Measurements from ENCODE around the gene ZNF343. TPM values are rescaled to one million over a fixed set of nuclear protein-coding genes. Genes with fewer than 3 reads are reported as not detected.

Gene ZNF343
- total and polyA plus RNA-seq, 2 of the 4 experiments (the other 2 are of a cell fraction) = 7.8 to 26.2 TPM

DNA sequence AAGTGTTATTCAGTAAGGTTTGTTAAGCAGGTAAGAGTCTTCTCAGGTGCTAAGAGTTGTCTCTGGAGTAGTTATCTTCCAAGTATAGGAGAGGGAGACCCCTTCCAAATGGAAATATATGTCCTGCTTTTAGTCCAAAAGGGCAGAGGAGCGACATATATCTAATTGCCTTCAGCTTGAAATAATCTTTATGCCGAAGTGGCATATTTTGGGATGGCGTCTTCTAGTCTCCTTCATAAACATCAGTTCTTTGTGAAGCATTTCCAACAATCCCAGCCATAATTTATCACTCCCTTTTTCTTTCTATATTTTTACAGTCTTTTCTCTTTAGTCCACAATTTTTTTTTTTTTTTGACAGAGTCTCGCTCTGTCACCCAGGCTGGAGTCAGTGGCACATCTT, 33.6 kb upstream of the ZNF343 start:
- WGBS, 2 experiments (ENCODE audit: extremely low coverage in 2 of 2, insufficient read length in 1 of 2) = 63% methylated on average over 2 of the region's 4 CpGs; no CpG with 5 or more reads in 1 of the 2 experiments
- H3K79me1 ChIP-seq (ENCODE audit: low read depth in 1 of 2, low read length in 2 of 2) = no peaks in the 10 kb centered on the region
- H3K9ac ChIP-seq (ENCODE audit: low read depth, low read length) = no peak overlapping the region
- H2BK120ac ChIP-seq (ENCODE audit: low read depth, low read length) = no peak overlapping the region
- H3K23ac ChIP-seq (ENCODE audit: low read depth, low read length) = no peak overlapping the region
- TF ChIP-seq MAFK (IDR thresholded peaks at IDR 0.05; ENCODE audit: low read depth, low read length) (no peak), SMC3 (IDR thresholded peaks at IDR 0.05; ENCODE audit: low read depth, low read length) (no peak), CEBPB (IDR thresholded peaks at IDR 0.05; ENCODE audit: low read depth, low read length) (no peak), CHD1 (IDR thresholded peaks at IDR 0.05; ENCODE audit: low read depth, low read length) (no peak), RCOR1 (IDR thresholded peaks at IDR 0.05; ENCODE audit: insufficient replicate concordance, low read length) (no peak), NFE2L2 (IDR thresholded peaks at IDR 0.05; ENCODE audit: low read depth, low read length) (no peak), RFX5 (IDR thresholded peaks at IDR 0.05; ENCODE audit: low read depth, low read length) (no peak), MXI1 (IDR thresholded peaks at IDR 0.05; ENCODE audit: borderline replicate concordance, low read depth, low read length) (no peak), POLR2A (IDR thresholded peaks at IDR 0.05; ENCODE audit: low read depth, low read length) (no peak)
- TF ChIP-seq, protein P1, sequence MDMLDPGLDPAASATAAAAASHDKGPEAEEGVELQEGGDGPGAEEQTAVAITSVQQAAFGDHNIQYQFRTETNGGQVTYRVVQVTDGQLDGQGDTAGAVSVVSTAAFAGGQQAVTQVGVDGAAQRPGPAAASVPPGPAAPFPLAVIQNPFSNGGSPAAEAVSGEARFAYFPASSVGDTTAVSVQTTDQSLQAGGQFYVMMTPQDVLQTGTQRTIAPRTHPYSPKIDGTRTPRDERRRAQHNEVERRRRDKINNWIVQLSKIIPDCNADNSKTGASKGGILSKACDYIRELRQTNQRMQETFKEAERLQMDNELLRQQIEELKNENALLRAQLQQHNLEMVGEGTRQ (IDR thresholded peaks at IDR 0.05; ENCODE audit: low read depth, low read length) = no peak
- TF ChIP-seq, protein P2, sequence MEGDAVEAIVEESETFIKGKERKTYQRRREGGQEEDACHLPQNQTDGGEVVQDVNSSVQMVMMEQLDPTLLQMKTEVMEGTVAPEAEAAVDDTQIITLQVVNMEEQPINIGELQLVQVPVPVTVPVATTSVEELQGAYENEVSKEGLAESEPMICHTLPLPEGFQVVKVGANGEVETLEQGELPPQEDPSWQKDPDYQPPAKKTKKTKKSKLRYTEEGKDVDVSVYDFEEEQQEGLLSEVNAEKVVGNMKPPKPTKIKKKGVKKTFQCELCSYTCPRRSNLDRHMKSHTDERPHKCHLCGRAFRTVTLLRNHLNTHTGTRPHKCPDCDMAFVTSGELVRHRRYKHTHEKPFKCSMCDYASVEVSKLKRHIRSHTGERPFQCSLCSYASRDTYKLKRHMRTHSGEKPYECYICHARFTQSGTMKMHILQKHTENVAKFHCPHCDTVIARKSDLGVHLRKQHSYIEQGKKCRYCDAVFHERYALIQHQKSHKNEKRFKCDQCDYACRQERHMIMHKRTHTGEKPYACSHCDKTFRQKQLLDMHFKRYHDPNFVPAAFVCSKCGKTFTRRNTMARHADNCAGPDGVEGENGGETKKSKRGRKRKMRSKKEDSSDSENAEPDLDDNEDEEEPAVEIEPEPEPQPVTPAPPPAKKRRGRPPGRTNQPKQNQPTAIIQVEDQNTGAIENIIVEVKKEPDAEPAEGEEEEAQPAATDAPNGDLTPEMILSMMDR (conservative IDR thresholded peaks at IDR 0.05; ENCODE audit: low read depth, low read length) = no peak
- H2AK9ac ChIP-seq (replicated peaks; ENCODE audit: low read depth, low read length, poor library complexity) = no peak overlapping the region
- ATAC-seq (ENCODE audit: low read depth) (no peak), DNase-seq (no peak)
- H3K27me3 ChIP-seq (ENCODE audit: control insufficient read depth, insufficient read depth, low read length) = peaks cover 32% of the 10 kb centered on the region
- H4K91ac ChIP-seq (ENCODE audit: insufficient read depth, low read depth, low read length) = no peak overlapping the region
- no peak overlapping the region for H3K14ac ChIP-seq (replicated peaks; ENCODE audit: low read depth, low read length)
- no peak overlapping the region for H2AFZ ChIP-seq (replicated peaks; ENCODE audit: low read length, poor library complexity)
- H3K36me3 ChIP-seq (ENCODE audit: control insufficient read depth, insufficient read depth, low read length) = no peaks in the 10 kb centered on the region
- no peak overlapping the region for H2BK20ac ChIP-seq (ENCODE audit: low read depth, low read length)
- dilution Hi-C loops (cut with HindIII; ENCODE audit: low sequenced_read_pairs, unreplicated experiment) (no loop called here), intact Hi-C loops (cut with micrococcal nuclease) (no loop called here), in situ Hi-C loops (cut with MboI; ENCODE audit: low sequenced_read_pairs) (no loop called here)
- no peak overlapping the region for H3K27ac ChIP-seq (ENCODE audit: insufficient read depth, low read length)
- H3K4me3 ChIP-seq (ENCODE audit: insufficient read depth, low read depth, low read length) = no peak overlapping the region
- no peaks in the 10 kb centered on the region for H3K9me3 ChIP-seq (ENCODE audit: control insufficient read depth, insufficient read depth, low read length)
- no peaks in the 10 kb centered on the region for H3K9me1 ChIP-seq (ENCODE audit: insufficient read depth, low read length)
- H2AK5ac ChIP-seq (ENCODE audit: low read depth, low read length) = no peak overlapping the region
- no peaks in the 10 kb centered on the region for H4K20me1 ChIP-seq (ENCODE audit: insufficient read depth, low read length)
- ChIA-PET POLR2A (ENCODE audit: unreplicated experiment) (no interaction called here), CTCF (no interaction called here)
- H4K8ac ChIP-seq (ENCODE audit: low read depth in 2 of 2, low read length in 2 of 2) = no peak overlapping the region
- no peak overlapping the region for H2BK5ac ChIP-seq (ENCODE audit: low read depth, low read length, poor library complexity, severe bottlenecking)
- no peak overlapping the region for H3K4ac ChIP-seq (ENCODE audit: low read depth, low read length)
- BruUV-seq (replicated peaks) = no TSS peak
- H3K4me2 ChIP-seq (ENCODE audit: low read depth, low read length) = no peak overlapping the region
- H4K5ac ChIP-seq (ENCODE audit: low read depth, low read length) = no peak overlapping the region
- no peak overlapping the region for H3K56ac ChIP-seq (ENCODE audit: extremely low read depth, insufficient read depth, low read length)
- H3K4me1 ChIP-seq (ENCODE audit: control insufficient read depth, insufficient read depth, low read length) = no peaks in the 10 kb centered on the region
- H3K18ac ChIP-seq (ENCODE audit: low read depth, low read length) = no peak overlapping the region
- H2BK15ac ChIP-seq (ENCODE audit: low read depth, low read length) = no peak overlapping the region

Measured in IMR-90 (cell line).